Stimulated activated effector memory CD8-positive, alpha-beta T cell treated with anti-CD3 and anti-CD28 coated beads, Interleukin-12 subunit alpha, Interleukin-12 subunit beta, amount 100 ng/mL, for 72 hours (primary cell): Measurements from ENCODE around the gene KCNA2.

ENCODE experiments used
- ATAC-seq: fragments of 150-1000 bp; cut with Tn5 transposase; 2 replicates; pipeline ENCODE4 v1.10.0; 2021
- DNase-seq, 2 donors: peaks; one replicate each; pipeline ENCODE4 v3.0.0; 2021 to 2022; ENCODE audit warnings: low spot score in 2 of 2
- H3K27ac Mint-ChIP-seq: one replicate; pipeline ENCODE4 v1.8.0; 2022; ENCODE audit warnings: mild to moderate bottlenecking, mixed read lengths
- H3K36me3 Mint-ChIP-seq: one replicate; pipeline ENCODE4 v1.8.0; 2022; ENCODE audit warnings: mild to moderate bottlenecking, mixed read lengths
- H3K4me1 Mint-ChIP-seq: one replicate; pipeline ENCODE4 v1.8.0; 2022; ENCODE audit warnings: mixed read lengths
- H3K4me3 Mint-ChIP-seq: one replicate; pipeline ENCODE4 v1.8.0; 2022; ENCODE audit warnings: mild to moderate bottlenecking, mixed read lengths
- H3K9me3 Mint-ChIP-seq: one replicate; pipeline ENCODE4 v1.8.0; 2022; ENCODE audit warnings: mixed read lengths

KCNA2 gene

DNA sequence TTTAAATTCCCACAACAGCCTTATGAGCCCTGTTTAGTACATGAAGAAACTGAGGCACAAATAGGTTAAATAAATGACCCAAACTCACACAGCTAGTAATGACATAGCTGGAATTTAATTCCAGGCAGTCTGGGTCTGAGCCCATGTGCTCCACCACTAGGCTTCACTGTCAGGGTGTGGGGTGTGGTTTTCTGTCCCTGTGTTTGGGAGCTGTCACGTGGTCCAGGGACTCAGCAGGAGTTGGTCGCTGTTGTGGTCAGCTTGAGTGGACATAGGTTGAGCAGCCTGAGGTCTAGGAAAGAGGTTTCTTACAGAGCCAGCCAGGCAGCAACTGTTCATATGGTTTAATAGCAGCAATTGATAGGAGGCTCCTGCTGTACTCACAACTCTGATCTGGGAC lies 59.1 kb downstream of the KCNA2 start:
- Mint-ChIP-seq H3K27ac (no peak overlapping the region), H3K4me1 (no peaks in the 10 kb centered on the region), H3K9me3 (no peaks in the 10 kb centered on the region), H3K36me3 (no peaks in the 10 kb centered on the region), H3K4me3 (no peak overlapping the region)
- DNase-seq, result no peak
- no peak for ATAC-seq

DNA sequence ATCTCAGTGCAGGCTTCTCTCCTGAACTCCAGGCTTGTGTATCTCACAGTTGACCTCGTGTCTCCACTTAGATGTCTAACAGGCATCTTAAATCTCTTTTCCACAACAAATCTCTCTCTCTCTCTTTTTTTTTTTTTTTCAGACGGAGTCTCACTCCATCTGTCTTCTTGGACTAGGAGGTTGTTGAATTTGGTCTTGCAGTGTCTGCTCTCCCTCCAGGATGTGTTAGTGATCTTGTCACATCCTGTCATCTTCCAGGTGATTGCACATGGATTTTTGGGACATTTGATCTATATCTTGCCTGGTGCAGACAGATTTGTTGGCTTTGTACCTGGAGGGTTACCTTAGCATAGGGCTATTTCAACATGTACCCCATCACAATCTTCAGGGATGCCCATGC lies 60.7 kb downstream of the KCNA2 start:
- ATAC-seq, result no peak
- Mint-ChIP-seq H3K4me1 (no peaks in the 10 kb centered on the region), H3K27ac (no peak overlapping the region), H3K9me3 (no peaks in the 10 kb centered on the region), H3K36me3 (no peaks in the 10 kb centered on the region), H3K4me3 (no peak overlapping the region)
- DNase-seq, result no peak

DNA sequence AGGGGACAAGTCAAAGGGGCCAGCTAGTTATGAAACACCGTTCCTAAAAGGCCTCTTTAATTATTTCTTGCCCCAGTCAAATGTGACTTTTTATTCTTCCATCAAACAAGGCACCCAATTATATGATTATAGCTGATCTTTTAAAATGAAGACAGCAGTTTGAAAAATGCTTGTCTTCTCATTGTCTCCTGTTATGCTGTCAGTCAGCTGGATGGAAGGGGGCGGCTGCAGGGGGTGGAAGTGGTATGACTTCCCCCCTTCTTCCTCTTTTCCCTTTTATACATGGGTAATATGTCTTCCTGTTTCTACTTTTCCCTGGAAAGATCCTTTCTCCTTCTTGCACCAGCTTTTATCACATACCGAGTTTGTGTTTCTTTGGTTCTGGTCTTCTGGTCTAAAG lies 61.4 kb downstream of the KCNA2 start:
- no peak overlapping the region for H3K27ac Mint-ChIP-seq
- no peaks in the 10 kb centered on the region for H3K9me3 Mint-ChIP-seq
- H3K36me3 Mint-ChIP-seq, result no peaks in the 10 kb centered on the region
- ATAC-seq, result no peak
- H3K4me1 Mint-ChIP-seq, result no peaks in the 10 kb centered on the region
- H3K4me3 Mint-ChIP-seq, result no peak overlapping the region
- no peak for DNase-seq
